ENCODE results near the gene KCNA10.

- TF ChIP-seq CTCF (IDR thresholded peaks at IDR 0.05; ENCODE audit: insufficient read depth, low read length) (no peak), GABPA (IDR thresholded peaks at IDR 0.05; ENCODE audit: low read depth) (no peak)
Measured at GRCh38 chr1:110529011-110529410, 10.0 kb upstream of the KCNA10 start.

Data from HL-60 (cell line).